ENCODE results near the gene PTPRC. TPM values are rescaled to one million over a fixed set of nuclear protein-coding genes. Genes with fewer than 3 reads are reported as not detected.

Gene PTPRC
- total RNA-seq, 2 experiments from 2014 or later = 689 to 714 TPM

DNA sequence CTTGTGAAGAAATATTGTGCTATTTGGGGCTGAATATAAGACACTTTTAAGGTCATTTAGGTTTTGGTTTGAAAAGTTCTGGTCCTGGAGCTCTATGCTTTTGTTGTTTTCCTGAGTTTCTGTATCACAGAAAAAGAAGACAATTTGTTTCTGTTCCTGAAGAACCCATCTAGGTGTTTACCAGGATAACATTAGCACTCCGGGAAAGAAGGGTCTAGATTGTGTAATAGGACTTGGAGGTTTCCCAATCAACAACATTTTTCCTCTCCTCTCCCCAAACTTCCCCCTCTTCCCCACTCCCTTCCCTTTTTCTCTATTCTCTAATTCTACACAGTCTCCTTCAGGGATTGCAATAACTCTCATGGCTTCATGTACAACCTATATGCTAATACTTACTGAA is 78.7 kb downstream of the PTPRC start:
- intact Hi-C loops (cut with micrococcal nuclease) = no loop called here
- no peaks in the 10 kb centered on the region for H3K9me3 Mint-ChIP-seq
- H3K27me3 Mint-ChIP-seq (ENCODE audit: low read depth) = no peaks in the 10 kb centered on the region
- peaks cover 48% of the 10 kb centered on the region for H3K4me1 Mint-ChIP-seq (ENCODE audit: low read depth)
- CTCF ChIA-PET = interaction anchor here (0.5 to 1.0 kb wide), 4 partner anchors 13 to 766 kb away, joined by 3 to 4 read pairs (median 3); no protein-coding TSS in a partner anchor
- no peak overlapping the region for H3K4me3 Mint-ChIP-seq
- DNase-seq = no peak
- H3K27ac Mint-ChIP-seq = no peak overlapping the region
- peaks cover 54% of the 10 kb centered on the region for H3K36me3 Mint-ChIP-seq (ENCODE audit: low read depth)

DNA sequence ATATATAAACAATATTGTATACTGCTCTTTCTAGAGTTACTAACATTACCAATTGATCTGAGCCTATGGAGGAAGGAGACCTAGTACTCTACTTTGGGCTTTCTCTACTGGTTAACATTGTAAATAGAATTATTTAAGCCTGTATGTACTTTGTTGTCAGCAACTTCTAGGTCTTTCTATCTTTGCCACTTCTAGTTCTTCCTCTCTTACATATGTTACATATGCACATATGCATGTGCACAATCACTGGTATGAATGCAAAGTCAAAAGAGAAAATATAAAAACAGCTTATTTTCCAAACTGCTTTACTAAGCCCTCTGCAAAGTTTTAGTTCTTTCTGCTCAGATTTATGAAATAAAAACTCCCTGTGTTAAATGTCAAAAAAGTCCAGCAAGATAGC is 84.3 kb downstream of the PTPRC start:
- Mint-ChIP-seq H3K36me3 (ENCODE audit: low read depth) (peaks cover 59% of the 10 kb centered on the region), H3K27me3 (ENCODE audit: low read depth) (no peaks in the 10 kb centered on the region), H3K4me3 (no peak overlapping the region), H3K9me3 (no peaks in the 10 kb centered on the region), H3K27ac (peak overlapping the region; percentile 3), H3K4me1 (ENCODE audit: low read depth) (peaks cover 57% of the 10 kb centered on the region)
- DNase-seq = no peak
- CTCF ChIA-PET = no interaction called here
- intact Hi-C loops (cut with micrococcal nuclease) = no loop called here

DNA sequence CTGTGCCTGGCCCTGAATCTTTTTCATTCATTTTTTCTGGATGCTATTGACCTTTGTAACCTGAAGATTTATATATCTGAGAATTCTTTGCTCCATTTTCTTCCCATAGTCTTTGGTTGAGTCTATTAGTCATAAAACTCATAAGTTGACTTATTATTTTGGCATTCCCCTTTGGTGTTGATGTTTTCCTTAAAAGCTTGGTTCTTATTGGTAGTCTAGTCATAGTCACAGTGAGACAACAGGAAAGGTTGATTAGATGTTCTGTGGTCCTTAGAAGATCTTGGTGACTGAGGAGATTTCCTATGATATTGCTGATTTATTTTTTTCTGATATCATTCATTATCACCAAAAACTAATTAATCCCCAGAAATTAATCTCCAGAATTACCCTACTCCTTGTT is 86.2 kb downstream of the PTPRC start:
- CTCF ChIA-PET = no interaction called here
- DNase-seq = no peak
- intact Hi-C loops (cut with micrococcal nuclease) = loop anchor here (1.0 kb wide), 1 partner anchor 9 kb away; no protein-coding TSS in a partner anchor
- Mint-ChIP-seq H3K36me3 (ENCODE audit: low read depth) (peaks cover 58% of the 10 kb centered on the region), H3K27me3 (ENCODE audit: low read depth) (no peaks in the 10 kb centered on the region), H3K27ac (peak overlapping the region; percentile 82), H3K9me3 (no peaks in the 10 kb centered on the region), H3K4me1 (ENCODE audit: low read depth) (peaks cover 61% of the 10 kb centered on the region), H3K4me3 (no peak overlapping the region)

DNA sequence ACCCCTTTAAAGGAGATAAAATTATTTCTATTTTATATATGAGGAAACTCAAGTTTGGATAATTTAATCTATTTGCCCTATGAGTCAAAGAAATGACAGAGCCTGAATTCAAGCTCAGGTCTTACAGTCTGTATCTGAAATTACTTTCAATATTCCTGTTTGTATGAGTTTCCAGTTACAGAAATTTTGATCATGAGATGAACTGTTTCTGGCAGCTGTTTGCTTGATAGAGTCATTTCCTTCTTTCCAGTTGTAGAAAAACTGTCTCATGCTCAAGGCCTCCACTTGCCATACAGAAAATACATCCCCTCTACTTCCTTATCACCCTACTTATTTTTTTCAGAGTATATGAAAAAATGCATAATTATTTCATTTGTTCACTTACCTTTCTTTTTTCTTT is 87.6 kb downstream of the PTPRC start:
- CTCF ChIA-PET = interaction anchor here (0.6 kb wide), 1 partner anchor 21 kb away, joined by 3 read pairs; no protein-coding TSS in a partner anchor
- no peaks in the 10 kb centered on the region for H3K27me3 Mint-ChIP-seq (ENCODE audit: low read depth)
- peaks cover 63% of the 10 kb centered on the region for H3K4me1 Mint-ChIP-seq (ENCODE audit: low read depth)
- DNase-seq = no peak
- no peaks in the 10 kb centered on the region for H3K9me3 Mint-ChIP-seq
- H3K36me3 Mint-ChIP-seq (ENCODE audit: low read depth) = peaks cover 63% of the 10 kb centered on the region
- intact Hi-C loops (cut with micrococcal nuclease) = loop anchor here (1.0 to 2.0 kb wide), 3 partner anchors 8 to 28 kb away; no protein-coding TSS in a partner anchor
- H3K4me3 Mint-ChIP-seq = no peak overlapping the region
- peak overlapping the region; percentile 82 for H3K27ac Mint-ChIP-seq

DNA sequence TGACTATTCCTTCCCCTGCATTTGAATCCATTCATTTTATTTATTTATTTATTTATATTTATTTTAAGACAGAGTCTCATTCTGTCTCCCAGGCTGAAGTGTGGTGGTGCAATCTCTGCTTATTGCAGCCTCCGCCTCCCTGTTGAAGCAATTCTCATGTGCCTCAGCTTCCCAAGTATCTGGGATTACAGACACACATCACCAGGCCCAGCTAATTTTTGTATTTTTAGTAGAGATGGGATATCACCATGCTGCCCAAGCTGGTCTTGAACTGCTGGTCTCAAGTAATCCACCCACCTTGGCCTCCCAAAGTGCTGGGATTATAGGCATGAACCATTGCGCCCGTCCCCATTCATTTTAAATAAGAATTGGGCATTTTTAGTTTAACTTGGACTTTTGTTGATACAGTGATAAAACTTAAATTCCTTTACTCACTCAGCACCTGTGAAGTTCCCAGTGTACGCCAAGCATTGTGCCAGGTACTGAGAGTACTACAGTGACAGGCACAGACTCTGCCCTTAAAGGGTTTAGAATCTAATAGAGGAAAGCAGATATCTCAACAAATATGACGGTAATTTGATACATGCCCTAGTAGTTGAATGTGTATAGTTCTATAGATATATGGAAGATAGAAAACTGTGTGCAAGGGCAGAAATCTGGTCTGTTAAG is 90.5 kb downstream of the PTPRC start:
- no peaks in the 10 kb centered on the region for H3K27me3 Mint-ChIP-seq (ENCODE audit: low read depth)
- peaks cover 69% of the 10 kb centered on the region for H3K36me3 Mint-ChIP-seq (ENCODE audit: low read depth)
- CTCF ChIA-PET = no interaction called here

DNA sequence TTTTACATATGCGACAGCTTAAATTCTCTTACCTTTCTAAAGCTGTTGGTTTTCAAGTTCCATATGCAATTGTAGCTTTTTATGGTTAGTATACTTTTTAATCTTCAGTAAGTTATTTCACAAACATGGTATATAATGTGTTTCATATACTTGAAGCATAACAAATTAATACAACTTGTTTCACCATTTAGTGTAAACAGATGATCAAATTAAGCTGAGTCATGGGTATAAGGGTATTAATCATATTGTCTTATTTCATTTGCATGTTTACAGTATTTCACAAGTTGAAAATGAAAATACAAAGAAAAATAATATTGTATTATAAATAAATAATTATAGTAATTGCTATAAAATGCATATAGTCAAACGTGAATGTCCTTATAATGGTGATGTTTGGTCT is 92.1 kb downstream of the PTPRC start:
- H3K27ac Mint-ChIP-seq = no peak overlapping the region
- H3K27me3 Mint-ChIP-seq (ENCODE audit: low read depth) = no peaks in the 10 kb centered on the region
- CTCF ChIA-PET = interaction anchor here (0.9 to 1.7 kb wide), 2 partner anchors 13 to 382 kb away, joined by 3 read pairs; no protein-coding TSS in a partner anchor
- peaks cover 3% of the 10 kb centered on the region for H3K9me3 Mint-ChIP-seq
- no peak for DNase-seq
- H3K4me3 Mint-ChIP-seq = no peak overlapping the region
- H3K4me1 Mint-ChIP-seq (ENCODE audit: low read depth) = peaks cover 65% of the 10 kb centered on the region
- peaks cover 62% of the 10 kb centered on the region for H3K36me3 Mint-ChIP-seq (ENCODE audit: low read depth)
- intact Hi-C loops (cut with micrococcal nuclease) = loop anchor here (5.0 kb wide), 1 partner anchor 206 kb away; no protein-coding TSS in a partner anchor

More for the DNA sequence above, 90.5 kb downstream of the PTPRC start:
- intact Hi-C loops (cut with micrococcal nuclease) = no loop called here
- no peak overlapping the region for H3K4me3 Mint-ChIP-seq
- no peak for DNase-seq
- no peaks in the 10 kb centered on the region for H3K9me3 Mint-ChIP-seq
- H3K4me1 Mint-ChIP-seq (ENCODE audit: low read depth) = peaks cover 73% of the 10 kb centered on the region
- peak overlapping the region; percentile 46 for H3K27ac Mint-ChIP-seq

DNA sequence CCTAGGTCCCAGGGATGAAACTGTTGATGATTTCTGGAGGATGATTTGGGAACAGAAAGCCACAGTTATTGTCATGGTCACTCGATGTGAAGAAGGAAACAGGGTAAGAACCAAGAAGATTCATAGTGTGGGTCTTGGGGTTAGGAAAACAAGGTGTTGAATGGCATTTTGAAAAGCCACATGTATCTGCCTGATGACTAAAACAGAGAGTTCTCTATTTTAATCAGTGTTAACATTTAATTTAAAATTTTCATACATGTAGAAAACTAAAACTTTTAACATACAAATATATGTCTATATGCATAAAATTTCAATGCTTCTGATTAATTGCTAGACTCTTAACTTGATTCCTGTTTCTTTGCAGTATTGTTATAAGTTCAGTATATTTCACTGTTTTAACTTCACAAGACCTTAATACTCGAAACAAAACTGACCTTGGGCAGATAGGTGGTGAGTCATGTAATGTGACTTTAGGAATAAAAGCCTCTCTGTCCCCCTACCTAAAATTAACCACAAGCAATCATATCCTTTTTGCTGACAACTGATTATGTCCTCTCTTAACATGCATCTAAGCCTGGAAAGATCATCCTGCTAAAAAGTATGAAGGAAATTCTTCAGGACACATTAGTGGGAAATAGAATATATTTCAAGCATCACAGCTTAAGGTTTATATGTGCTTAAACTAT is 95.6 kb downstream of the PTPRC start:
- peaks cover 71% of the 10 kb centered on the region for H3K36me3 Mint-ChIP-seq (ENCODE audit: low read depth)
- intact Hi-C loops (cut with micrococcal nuclease) = loop anchor here (1.0 to 5.0 kb wide), 2 partner anchors 8 to 203 kb away; no protein-coding TSS in a partner anchor
- H3K4me1 Mint-ChIP-seq (ENCODE audit: low read depth) = peaks cover 72% of the 10 kb centered on the region
- CTCF ChIA-PET = no interaction called here
- DNase-seq = no peak
- H3K9me3 Mint-ChIP-seq = peaks cover 10% of the 10 kb centered on the region
- H3K27ac Mint-ChIP-seq = peak overlapping the region; percentile 78
- no peak overlapping the region for H3K4me3 Mint-ChIP-seq
- no peaks in the 10 kb centered on the region for H3K27me3 Mint-ChIP-seq (ENCODE audit: low read depth)

DNA sequence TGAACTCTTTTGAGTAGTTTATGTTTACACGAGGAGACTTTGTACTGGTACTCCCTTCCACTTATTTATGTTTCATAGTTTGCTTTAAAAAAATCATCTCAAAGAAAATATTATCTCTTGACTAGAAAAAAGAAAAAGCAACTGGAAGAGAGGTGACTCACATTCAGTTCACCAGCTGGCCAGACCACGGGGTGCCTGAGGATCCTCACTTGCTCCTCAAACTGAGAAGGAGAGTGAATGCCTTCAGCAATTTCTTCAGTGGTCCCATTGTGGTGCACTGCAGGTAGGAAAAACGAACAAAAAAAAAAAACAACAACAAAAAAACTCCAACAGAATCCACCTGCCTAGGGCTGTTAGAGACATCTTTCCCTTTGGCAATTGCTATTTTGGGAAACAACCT is 102.9 kb downstream of the PTPRC start:
- Mint-ChIP-seq H3K9me3 (peaks cover 2% of the 10 kb centered on the region), H3K27ac (peak overlapping the region; percentile 8), H3K4me1 (ENCODE audit: low read depth) (peaks cover 54% of the 10 kb centered on the region), H3K27me3 (ENCODE audit: low read depth) (no peaks in the 10 kb centered on the region), H3K36me3 (ENCODE audit: low read depth) (peaks cover 52% of the 10 kb centered on the region), H3K4me3 (no peak overlapping the region)
- CTCF ChIA-PET = no interaction called here
- DNase-seq = no peak
- intact Hi-C loops (cut with micrococcal nuclease) = no loop called here

DNA sequence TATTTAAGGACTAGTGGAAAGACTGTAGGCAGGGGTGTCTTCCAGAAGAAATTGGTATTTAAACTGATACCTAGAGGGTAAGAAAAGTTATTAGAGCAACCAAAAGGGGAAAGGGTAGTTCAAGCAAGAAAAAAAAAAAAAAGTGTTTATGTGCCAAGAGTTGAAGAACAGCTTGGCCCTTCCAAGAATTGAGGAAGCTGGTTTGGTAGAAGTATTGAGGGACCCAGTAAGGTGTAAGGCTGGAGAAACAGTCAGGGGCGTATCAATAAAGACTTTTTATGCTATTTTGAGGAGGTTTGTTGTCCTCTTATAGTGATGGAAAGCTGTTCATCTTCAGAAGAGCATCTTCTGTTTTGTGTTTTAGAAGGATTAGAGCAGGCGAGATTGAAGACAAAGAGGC is 108.3 kb downstream of the PTPRC start:
- DNase-seq = no peak
- Mint-ChIP-seq H3K9me3 (no peaks in the 10 kb centered on the region), H3K36me3 (ENCODE audit: low read depth) (peaks cover 33% of the 10 kb centered on the region), H3K4me3 (no peak overlapping the region), H3K27ac (no peak overlapping the region), H3K4me1 (ENCODE audit: low read depth) (peaks cover 25% of the 10 kb centered on the region), H3K27me3 (ENCODE audit: low read depth) (no peaks in the 10 kb centered on the region)
- intact Hi-C loops (cut with micrococcal nuclease) = loop anchor here (1.0 to 2.0 kb wide), 2 partner anchors 11 to 224 kb away; no protein-coding TSS in a partner anchor
- CTCF ChIA-PET = interaction anchor here (0.6 to 1.1 kb wide), 2 partner anchors 74 to 167 kb away, joined by 3 read pairs; no protein-coding TSS in a partner anchor

DNA sequence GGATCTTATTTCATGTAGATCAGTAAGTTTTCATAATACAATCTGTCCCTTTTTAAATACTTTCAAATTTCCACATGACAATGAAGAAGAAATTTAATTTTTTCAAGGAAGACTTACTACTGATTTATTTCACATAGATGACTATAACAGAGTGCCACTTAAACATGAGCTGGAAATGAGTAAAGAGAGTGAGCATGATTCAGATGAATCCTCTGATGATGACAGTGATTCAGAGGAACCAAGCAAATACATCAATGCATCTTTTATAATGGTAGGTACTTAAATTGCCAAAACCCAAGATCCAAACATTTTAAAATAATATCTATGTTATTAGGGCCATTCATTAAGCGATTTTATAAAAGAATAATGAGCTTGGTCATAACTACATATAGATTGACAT is 110.4 kb downstream of the PTPRC start:
- intact Hi-C loops (cut with micrococcal nuclease) = loop anchor here (2.0 kb wide), 1 partner anchor 22 kb away; no protein-coding TSS in a partner anchor
- peak overlapping the region; percentile 9 for H3K27ac Mint-ChIP-seq
- no peaks in the 10 kb centered on the region for H3K9me3 Mint-ChIP-seq
- no peak overlapping the region for H3K4me3 Mint-ChIP-seq
- H3K36me3 Mint-ChIP-seq (ENCODE audit: low read depth) = peaks cover 31% of the 10 kb centered on the region
- H3K4me1 Mint-ChIP-seq (ENCODE audit: low read depth) = peaks cover 16% of the 10 kb centered on the region
- H3K27me3 Mint-ChIP-seq (ENCODE audit: low read depth) = no peaks in the 10 kb centered on the region
- CTCF ChIA-PET = no interaction called here
- no peak for DNase-seq

DNA sequence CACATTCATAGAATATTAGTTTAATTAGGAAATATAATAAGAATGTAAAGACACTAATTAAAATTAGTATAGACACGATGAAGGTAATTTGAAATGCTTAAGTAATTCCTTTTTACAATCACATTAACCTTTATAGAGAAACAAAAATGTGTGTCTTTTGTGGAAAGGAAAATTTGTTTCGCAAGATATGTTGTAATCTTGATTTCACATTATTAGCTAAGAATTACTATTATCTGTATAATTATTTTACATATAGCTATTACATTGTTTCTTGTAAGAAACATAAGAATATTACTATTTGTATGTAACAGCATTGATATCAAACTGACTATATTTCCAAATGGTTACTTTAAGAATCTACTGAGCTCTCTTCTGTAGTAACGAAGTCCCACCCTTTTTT is 111.2 kb downstream of the PTPRC start:
- CTCF ChIA-PET = no interaction called here

DNA sequence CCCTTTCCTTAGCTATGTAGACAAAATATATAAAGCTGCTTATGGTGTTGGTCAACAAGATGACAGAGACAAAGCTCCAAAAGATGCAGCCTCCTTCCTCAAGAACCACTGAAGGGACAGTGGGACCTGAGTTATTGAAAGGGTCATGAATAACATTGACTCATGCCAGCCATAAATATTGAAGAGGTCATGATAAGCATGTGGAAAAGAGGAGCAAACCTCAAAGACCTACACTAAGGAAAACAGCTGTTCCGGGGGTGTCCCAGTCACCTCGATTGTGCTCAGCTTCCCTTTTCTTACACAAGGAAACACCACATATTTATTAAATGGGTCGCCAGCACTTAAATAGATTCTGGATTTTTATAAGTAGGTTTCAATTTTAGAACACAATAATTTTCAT is 112.9 kb downstream of the PTPRC start:
- Mint-ChIP-seq H3K27ac (peak overlapping the region; percentile 62), H3K27me3 (ENCODE audit: low read depth) (no peaks in the 10 kb centered on the region), H3K36me3 (ENCODE audit: low read depth) (peaks cover 47% of the 10 kb centered on the region), H3K4me3 (no peak overlapping the region), H3K9me3 (no peaks in the 10 kb centered on the region), H3K4me1 (ENCODE audit: low read depth) (peaks cover 16% of the 10 kb centered on the region)
- DNase-seq = no peak
- intact Hi-C loops (cut with micrococcal nuclease) = no loop called here
- CTCF ChIA-PET = no interaction called here

More for the DNA sequence above, 111.2 kb downstream of the PTPRC start:
- no peak for DNase-seq
- intact Hi-C loops (cut with micrococcal nuclease) = no loop called here
- Mint-ChIP-seq H3K9me3 (no peaks in the 10 kb centered on the region), H3K27me3 (ENCODE audit: low read depth) (no peaks in the 10 kb centered on the region), H3K4me3 (no peak overlapping the region), H3K27ac (no peak overlapping the region), H3K36me3 (ENCODE audit: low read depth) (peaks cover 37% of the 10 kb centered on the region), H3K4me1 (ENCODE audit: low read depth) (peaks cover 16% of the 10 kb centered on the region)
